Measurements from ENCODE around the gene PITX1. TPM values are rescaled to one million over a fixed set of nuclear protein-coding genes. Genes with fewer than 3 reads are reported as not detected.

Gene PITX1
- total and polyA plus RNA-seq, 5 donors: 0.02 to 0.18 TPM; not detected in 3

GRCh38 chr5:135060021-135060420 is 26.0 kb upstream of the PITX1 start:
- intact Hi-C loops (cut with DNase I): no loop called here
- H3K27ac ChIP-seq (ENCODE audit: low read length): no peak overlapping the region
- no peaks in the 10 kb centered on the region for H3K9me3 ChIP-seq (ENCODE audit: control insufficient read depth, low read length)
- no peaks in the 10 kb centered on the region for H3K27me3 ChIP-seq (ENCODE audit: control insufficient read depth, insufficient read depth)
- no peak overlapping the region for H3K4me3 ChIP-seq (ENCODE audit: low read length)
- DNase-seq (no peak), ATAC-seq (no peak)
- 64% methylated on average over 3 of the region's 3 CpGs for WGBS
- no peaks in the 10 kb centered on the region for H3K4me1 ChIP-seq (ENCODE audit: control insufficient read depth, insufficient read depth, low read length)

GRCh38 chr5:135059000-135059923 is 25.2 kb upstream of the PITX1 start:
- Histone ChIP-seq H3K4me1 (ENCODE audit: control insufficient read depth, insufficient read depth, low read length) (no peaks in the 10 kb centered on the region), H3K27me3 (ENCODE audit: control insufficient read depth, insufficient read depth) (no peaks in the 10 kb centered on the region), H3K9me3 (ENCODE audit: control insufficient read depth, low read length) (no peaks in the 10 kb centered on the region), H3K27ac (ENCODE audit: low read length) (no peak overlapping the region), H3K4me3 (ENCODE audit: low read length) (no peak overlapping the region)
- intact Hi-C loops (cut with DNase I): no loop called here
- ATAC-seq: no peak
- whole genome bisulfite sequencing: 63% methylated on average over 12 of the region's 12 CpGs
- no peak for DNase-seq

GRCh38 chr5:135058331-135058732 is 24.3 kb upstream of the PITX1 start:
- intact Hi-C loops (cut with DNase I): no loop called here
- Histone ChIP-seq H3K4me3 (ENCODE audit: low read length) (no peak overlapping the region), H3K27ac (ENCODE audit: low read length) (no peak overlapping the region), H3K9me3 (ENCODE audit: control insufficient read depth, low read length) (no peaks in the 10 kb centered on the region), H3K27me3 (ENCODE audit: control insufficient read depth, insufficient read depth) (no peaks in the 10 kb centered on the region), H3K4me1 (ENCODE audit: control insufficient read depth, insufficient read depth, low read length) (no peaks in the 10 kb centered on the region)
- ATAC-seq (no peak), DNase-seq (no peak)
- 57% methylated on average over 8 of the region's 8 CpGs for WGBS

GRCh38 chr5:135057233-135057632 is 23.2 kb upstream of the PITX1 start:
- H3K9me3 ChIP-seq (ENCODE audit: control insufficient read depth, low read length): no peaks in the 10 kb centered on the region
- DNase-seq (no peak), ATAC-seq (no peak)
- H3K27ac ChIP-seq (ENCODE audit: low read length): no peak overlapping the region
- H3K4me1 ChIP-seq (ENCODE audit: control insufficient read depth, insufficient read depth, low read length): no peaks in the 10 kb centered on the region
- 70% methylated on average over 2 of the region's 2 CpGs for WGBS
- no peak overlapping the region for H3K4me3 ChIP-seq (ENCODE audit: low read length)
- intact Hi-C loops (cut with DNase I): no loop called here
- H3K27me3 ChIP-seq (ENCODE audit: control insufficient read depth, insufficient read depth): no peaks in the 10 kb centered on the region

GRCh38 chr5:135056316-135057030 is 22.4 kb upstream of the PITX1 start:
- H3K27me3 ChIP-seq (ENCODE audit: control insufficient read depth, insufficient read depth): no peaks in the 10 kb centered on the region
- ATAC-seq: no peak
- no peak overlapping the region for H3K27ac ChIP-seq (ENCODE audit: low read length)
- no peaks in the 10 kb centered on the region for H3K9me3 ChIP-seq (ENCODE audit: control insufficient read depth, low read length)
- 85% methylated on average over 8 of the region's 8 CpGs for WGBS
- H3K4me1 ChIP-seq (ENCODE audit: control insufficient read depth, insufficient read depth, low read length): no peaks in the 10 kb centered on the region
- H3K4me3 ChIP-seq (ENCODE audit: low read length): no peak overlapping the region
- DNase-seq: no peak
- intact Hi-C loops (cut with DNase I): no loop called here

- Histone ChIP-seq H3K4me1 (ENCODE audit: control insufficient read depth, insufficient read depth, low read length) (no peaks in the 10 kb centered on the region), H3K4me3 (ENCODE audit: low read length) (no peak overlapping the region), H3K9me3 (ENCODE audit: control insufficient read depth, low read length) (no peaks in the 10 kb centered on the region), H3K27me3 (ENCODE audit: control insufficient read depth, insufficient read depth) (no peaks in the 10 kb centered on the region), H3K27ac (ENCODE audit: low read length) (no peak overlapping the region)
- 41% methylated on average over 5 of the region's 5 CpGs for WGBS
- intact Hi-C loops (cut with DNase I): no loop called here
- ATAC-seq (peak; percentile 63 to 77), DNase-seq (no peak)
Measured at GRCh38 chr5:135055396-135055795, 21.4 kb upstream of the PITX1 start.

GRCh38 chr5:135054546-135054945 is 20.5 kb upstream of the PITX1 start:
- intact Hi-C loops (cut with DNase I): no loop called here
- H3K4me3 ChIP-seq (ENCODE audit: low read length): no peak overlapping the region
- H3K9me3 ChIP-seq (ENCODE audit: control insufficient read depth, low read length): no peaks in the 10 kb centered on the region
- WGBS: 72% methylated on average over 2 of the region's 2 CpGs
- DNase-seq (no peak), ATAC-seq (no peak)
- H3K27ac ChIP-seq (ENCODE audit: low read length): no peak overlapping the region
- no peaks in the 10 kb centered on the region for H3K4me1 ChIP-seq (ENCODE audit: control insufficient read depth, insufficient read depth, low read length)
- H3K27me3 ChIP-seq (ENCODE audit: control insufficient read depth, insufficient read depth): no peaks in the 10 kb centered on the region

GRCh38 chr5:135053989-135054388 is 20.0 kb upstream of the PITX1 start:
- no peak for ATAC-seq
- WGBS: 72% methylated on average over 8 of the region's 8 CpGs
- H3K9me3 ChIP-seq (ENCODE audit: control insufficient read depth, low read length): no peaks in the 10 kb centered on the region
- no peak overlapping the region for H3K4me3 ChIP-seq (ENCODE audit: low read length)
- H3K27me3 ChIP-seq (ENCODE audit: control insufficient read depth, insufficient read depth): no peaks in the 10 kb centered on the region
- no peak for DNase-seq
- intact Hi-C loops (cut with DNase I): no loop called here
- H3K27ac ChIP-seq (ENCODE audit: low read length): no peak overlapping the region
- no peaks in the 10 kb centered on the region for H3K4me1 ChIP-seq (ENCODE audit: control insufficient read depth, insufficient read depth, low read length)

GRCh38 chr5:135053278-135053677 is 19.2 kb upstream of the PITX1 start:
- Histone ChIP-seq H3K27me3 (ENCODE audit: control insufficient read depth, insufficient read depth) (no peaks in the 10 kb centered on the region), H3K4me1 (ENCODE audit: control insufficient read depth, insufficient read depth, low read length) (no peaks in the 10 kb centered on the region), H3K27ac (ENCODE audit: low read length) (no peak overlapping the region), H3K4me3 (ENCODE audit: low read length) (no peak overlapping the region), H3K9me3 (ENCODE audit: control insufficient read depth, low read length) (no peaks in the 10 kb centered on the region)
- 72% methylated on average over 3 of the region's 3 CpGs for WGBS
- intact Hi-C loops (cut with DNase I): no loop called here
- DNase-seq (no peak), ATAC-seq (no peak)

GRCh38 chr5:135052511-135053145 is 18.6 kb upstream of the PITX1 start:
- Histone ChIP-seq H3K4me3 (ENCODE audit: low read length) (no peak overlapping the region), H3K4me1 (ENCODE audit: control insufficient read depth, insufficient read depth, low read length) (no peaks in the 10 kb centered on the region), H3K27me3 (ENCODE audit: control insufficient read depth, insufficient read depth) (no peaks in the 10 kb centered on the region), H3K9me3 (ENCODE audit: control insufficient read depth, low read length) (no peaks in the 10 kb centered on the region), H3K27ac (ENCODE audit: low read length) (no peak overlapping the region)
- 42% methylated on average over 6 of the region's 6 CpGs for WGBS
- intact Hi-C loops (cut with DNase I): no loop called here
- ATAC-seq (no peak), DNase-seq (no peak)

GRCh38 chr5:135051872-135052271 is 17.8 kb upstream of the PITX1 start:
- ATAC-seq: no peak
- no peak for DNase-seq
- intact Hi-C loops (cut with DNase I): no loop called here
- WGBS: 62% methylated on average over 11 of the region's 11 CpGs
- Histone ChIP-seq H3K27ac (ENCODE audit: low read length) (no peak overlapping the region), H3K4me3 (ENCODE audit: low read length) (no peak overlapping the region), H3K9me3 (ENCODE audit: control insufficient read depth, low read length) (no peaks in the 10 kb centered on the region), H3K4me1 (ENCODE audit: control insufficient read depth, insufficient read depth, low read length) (no peaks in the 10 kb centered on the region), H3K27me3 (ENCODE audit: control insufficient read depth, insufficient read depth) (no peaks in the 10 kb centered on the region)
